Activated CD4-positive, alpha-beta T cell treated with anti-CD3 and anti-CD28 coated beads for 24 hours (primary cell): ENCODE results near the gene SERF2.
"Not testable (repeated sequence)": the region's sequence is repeated elsewhere in the genome, so short reads cannot be mapped to it uniquely, and the experiment has no call there.

Experiments used
- DNase-seq, 2 donors: peaks; one replicate each; pipeline ENCODE4 v3.0.0-alpha.2; 2020; ENCODE audit warnings: low read depth in 2 of 2

Gene SERF2

DNA sequence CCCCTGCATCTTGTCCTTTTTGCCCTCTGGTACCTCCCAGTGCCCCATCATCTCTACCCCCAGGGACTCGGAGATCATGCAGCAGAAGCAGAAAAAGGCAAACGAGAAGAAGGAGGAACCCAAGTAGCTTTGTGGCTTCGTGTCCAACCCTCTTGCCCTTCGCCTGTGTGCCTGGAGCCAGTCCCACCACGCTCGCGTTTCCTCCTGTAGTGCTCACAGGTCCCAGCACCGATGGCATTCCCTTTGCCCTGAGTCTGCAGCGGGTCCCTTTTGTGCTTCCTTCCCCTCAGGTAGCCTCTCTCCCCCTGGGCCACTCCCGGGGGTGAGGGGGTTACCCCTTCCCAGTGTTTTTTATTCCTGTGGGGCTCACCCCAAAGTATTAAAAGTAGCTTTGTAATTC lies 1.5 kb downstream of the SERF2 start:
- no peak for DNase-seq

DNA sequence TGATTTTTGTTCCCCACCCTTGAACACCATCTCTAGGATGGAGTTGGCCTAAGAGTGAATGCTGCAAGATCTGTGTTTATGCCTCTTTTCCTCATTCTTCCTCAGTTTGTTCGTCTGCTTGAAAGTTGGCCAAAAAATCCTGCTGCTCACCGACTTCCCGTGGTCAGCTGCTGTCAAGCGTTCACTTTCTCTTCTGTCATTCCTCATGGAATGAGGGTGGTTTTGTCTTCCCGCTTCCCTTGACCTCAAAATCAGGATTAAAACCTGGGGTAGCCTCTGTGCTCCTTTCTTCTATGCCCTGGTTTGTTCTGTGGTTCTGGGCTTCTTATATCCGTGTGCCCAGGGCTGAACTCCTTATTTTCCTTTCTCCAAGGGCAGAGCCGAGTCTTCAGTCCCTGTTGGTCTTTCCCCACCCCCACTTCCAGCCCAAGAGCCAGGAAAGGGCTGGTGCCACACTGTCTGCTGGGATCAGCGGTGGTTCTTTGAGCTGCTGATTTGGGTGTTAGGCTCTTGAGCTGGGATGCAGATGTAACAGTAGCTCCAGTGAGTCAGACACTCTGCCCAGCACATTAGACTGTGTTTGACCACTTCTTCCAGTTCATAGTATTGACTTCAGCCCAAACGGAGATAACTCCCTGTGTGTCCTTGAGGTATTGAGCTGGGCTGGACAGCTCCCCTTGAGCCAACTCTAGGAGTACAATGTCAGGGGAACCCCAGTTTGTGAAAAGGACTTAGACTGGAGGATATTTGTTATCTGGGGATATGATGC lies 2.3 kb downstream of the SERF2 start:
- no peak for DNase-seq

DNA sequence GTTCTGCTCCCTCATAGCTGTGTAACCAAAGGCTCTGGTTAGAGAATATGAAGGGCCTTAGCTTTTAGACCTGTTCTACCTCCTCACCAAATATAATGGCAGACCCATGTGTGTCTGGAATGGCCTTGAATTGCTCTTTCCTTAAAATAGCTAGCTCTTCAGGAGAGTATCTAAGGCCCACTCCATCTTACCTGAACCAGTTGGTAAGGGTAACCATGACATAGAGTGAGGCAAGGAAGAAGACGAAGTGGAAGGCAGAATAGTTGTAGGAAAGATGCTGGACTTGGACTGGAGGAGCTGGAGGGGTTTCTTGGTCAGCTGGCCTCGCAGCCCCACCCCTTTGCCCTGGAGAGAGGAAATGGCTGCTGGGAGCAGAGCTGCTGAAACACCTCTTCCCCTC lies 3.1 kb downstream of the SERF2 start:
- DNase-seq = no peak

GRCh38 chr15:43795997-43796396 lies 3.9 kb downstream of the SERF2 start:
- no peak for DNase-seq

- DNase-seq = no peak
Measured at GRCh38 chr15:43796566-43796965, 4.4 kb downstream of the SERF2 start.

- DNase-seq = no peak
Measured at GRCh38 chr15:43799209-43799944, 7.3 kb downstream of the SERF2 start.

GRCh38 chr15:43799945-43800285 lies 7.8 kb downstream of the SERF2 start, which contains the start of gene SERINC4:
TSS of gene SERINC4 (minus strand) at chr15:43800220. CDS start at chr15:43799986, 234 bp downstream.
- DNase-seq = no peak

DNA sequence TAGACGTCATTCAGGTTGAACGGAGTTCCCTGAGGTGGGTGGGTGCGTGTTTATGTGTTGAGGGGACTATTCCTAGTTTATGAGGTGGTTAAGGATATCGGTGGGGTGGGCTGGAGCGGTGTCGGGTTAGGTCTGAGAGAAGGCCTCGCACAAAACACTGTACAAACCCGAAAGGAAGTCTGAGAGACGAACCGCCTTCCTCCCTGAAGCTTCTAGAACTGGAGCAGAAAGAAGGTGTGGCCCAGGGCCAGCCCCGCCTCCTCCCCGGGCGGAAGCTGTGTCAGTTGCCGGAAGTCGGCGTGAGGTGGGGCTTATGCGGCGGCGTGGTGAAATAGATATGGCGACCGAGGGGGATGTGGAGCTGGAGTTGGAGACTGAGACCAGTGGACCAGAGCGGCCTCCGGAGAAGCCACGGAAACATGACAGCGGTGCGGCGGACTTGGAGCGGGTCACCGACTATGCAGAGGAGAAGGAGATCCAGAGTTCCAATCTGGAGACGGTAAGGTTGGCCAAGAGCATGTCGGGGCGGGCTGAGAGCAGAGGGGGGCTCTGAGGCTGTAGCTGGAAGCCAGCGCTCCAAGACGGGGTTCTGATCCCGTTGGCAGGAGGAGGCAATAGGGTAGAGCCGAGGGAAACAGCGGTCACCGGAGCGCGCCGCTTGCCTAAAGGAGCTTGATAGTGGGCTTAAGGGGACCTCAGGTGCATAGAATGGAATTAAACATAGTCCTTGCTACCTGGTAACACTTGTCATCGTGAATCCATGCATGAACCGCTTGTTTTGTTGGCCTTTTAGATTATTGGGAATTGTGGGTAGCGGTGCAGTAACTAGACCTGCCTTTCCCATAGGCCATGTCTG lies 8.4 kb downstream of the SERF2 start, which contains the start of gene HYPK:
HYPK (plus strand) TSS at position 314 of the 856 bp plus-strand sequence; CDS start at position 338, 24 bp downstream.
- peak; percentile 82 to 88 for DNase-seq

DNA sequence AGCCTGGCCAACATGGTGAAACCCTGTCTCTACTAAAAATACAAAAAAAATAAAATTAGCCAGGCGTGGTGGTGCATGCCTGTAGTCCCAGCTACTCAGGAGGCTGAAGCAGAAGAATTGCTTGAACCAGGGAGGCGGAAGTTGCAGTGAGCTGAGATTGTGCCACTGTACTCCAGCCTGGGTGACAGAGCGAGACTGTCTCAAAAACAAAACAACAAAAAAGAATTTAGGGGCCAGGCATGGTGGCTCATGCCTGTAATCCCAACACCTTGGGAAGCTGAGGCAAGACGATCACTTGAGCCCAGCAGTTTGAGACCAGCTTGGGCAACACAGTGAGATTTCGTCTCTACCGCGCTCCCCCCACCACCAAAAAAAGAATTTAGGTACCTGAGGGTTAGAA lies 10.6 kb downstream of the SERF2 start:
- not testable (repeated sequence) for DNase-seq

- DNase-seq = no peak
Measured at GRCh38 chr15:43808435-43808950, 16.4 kb downstream of the SERF2 start.

DNA sequence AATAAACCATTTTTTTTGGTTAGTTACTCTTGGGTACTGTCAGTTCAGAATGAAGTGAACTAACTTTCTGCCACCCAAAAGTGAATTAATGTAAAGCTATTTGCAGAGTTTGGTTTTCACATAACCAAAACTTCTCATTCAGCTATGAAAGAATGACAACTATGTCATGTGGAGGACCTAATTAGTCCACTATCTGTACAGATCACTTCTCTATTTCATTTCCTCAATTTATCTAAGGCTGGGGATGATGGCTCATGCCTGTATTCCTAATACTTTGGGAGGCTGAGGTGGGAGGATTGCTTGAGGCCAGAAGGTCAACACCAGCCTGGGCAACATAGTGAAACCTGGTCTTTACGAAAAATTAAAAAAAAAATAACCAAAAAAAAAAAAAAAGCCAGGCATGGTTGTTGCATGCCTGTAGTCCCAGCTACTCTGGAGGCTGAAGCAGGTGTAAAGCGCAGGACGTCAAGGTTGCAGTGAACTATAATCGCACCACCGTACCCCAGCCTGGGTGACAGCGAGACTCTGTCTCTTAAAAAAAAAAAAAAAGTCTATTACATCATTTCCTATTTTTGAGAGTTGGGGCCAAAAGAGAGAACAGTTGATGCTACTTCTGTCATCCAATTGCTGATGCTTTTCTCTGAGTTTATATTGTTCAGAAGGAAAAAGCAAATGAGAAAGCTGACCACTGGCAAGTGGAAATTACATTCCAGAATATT lies 17.0 kb downstream of the SERF2 start:
- DNase-seq = no peak

DNA sequence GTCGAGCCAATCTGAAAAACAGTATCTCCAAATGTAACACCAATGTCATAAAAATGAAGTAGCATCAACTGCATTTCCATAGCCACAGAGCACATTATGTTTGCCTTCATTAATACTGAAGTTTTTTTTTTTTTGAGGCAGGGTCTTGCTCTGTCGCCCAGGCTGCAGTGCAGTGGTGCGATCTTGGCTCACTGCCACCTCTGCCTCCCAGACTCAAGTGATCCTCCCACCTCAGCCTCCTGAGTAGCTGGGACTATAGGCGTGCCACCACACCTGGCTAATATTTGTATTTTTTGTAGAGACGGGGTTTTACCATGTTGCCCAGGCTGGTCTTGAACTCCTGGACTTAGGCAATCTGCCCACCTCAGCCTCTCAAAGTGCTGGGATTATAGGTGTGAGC lies 22.9 kb downstream of the SERF2 start:
- DNase-seq = not testable (repeated sequence)

DNA sequence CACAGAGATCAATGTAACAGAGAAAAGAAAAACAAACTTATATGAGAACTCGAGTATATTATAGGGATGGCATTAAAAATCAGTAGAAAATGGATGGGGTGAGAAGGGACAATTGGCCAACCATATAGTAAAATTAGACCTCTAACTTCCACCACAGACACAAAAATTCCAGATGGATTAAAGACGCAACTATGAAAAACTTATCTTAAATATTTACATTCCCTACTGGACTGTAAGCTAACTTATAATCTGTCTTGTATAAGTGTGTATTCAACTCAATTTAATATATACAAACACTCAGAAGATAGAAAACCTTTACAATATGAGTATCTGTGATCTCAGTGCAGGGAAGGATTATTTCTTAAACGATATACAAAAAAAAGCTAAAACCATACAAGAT lies 29.4 kb downstream of the SERF2 start:
- DNase-seq = no peak

GRCh38 chr15:43824302-43825246 lies 32.5 kb downstream of the SERF2 start, which contains the start of gene MFAP1:
TSS of gene MFAP1 (minus strand) at chr15:43824690. CDS start at chr15:43824569, 121 bp downstream.
- peak; percentile 85 to 86 for DNase-seq

GRCh38 chr15:43825305-43825704 lies 33.2 kb downstream of the SERF2 start:
- DNase-seq = not testable (repeated sequence)

DNA sequence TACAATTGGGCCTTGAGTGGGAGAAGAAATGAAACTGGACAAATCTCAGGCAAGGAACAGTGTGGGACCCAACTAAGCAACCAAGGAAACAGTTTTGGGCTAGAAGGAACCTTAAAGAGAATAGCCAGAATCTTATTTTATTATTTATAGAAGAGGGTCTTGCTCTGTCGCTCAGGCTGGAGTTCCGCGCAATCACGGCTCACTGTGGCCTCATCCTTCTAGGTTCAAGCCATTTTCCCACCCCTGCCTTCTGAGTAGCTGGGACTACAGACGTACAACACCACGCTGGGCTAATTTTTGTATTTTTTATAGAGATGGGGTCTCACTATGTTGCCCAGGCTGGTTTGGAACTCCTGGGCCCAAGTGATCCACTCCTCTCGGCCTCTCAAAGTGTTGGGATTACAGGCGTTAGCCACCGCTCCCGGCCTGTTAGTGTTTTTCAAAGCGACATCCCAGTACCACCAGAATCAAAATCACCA lies 33.9 kb downstream of the SERF2 start:
- DNase-seq = no peak

- DNase-seq = peak; percentile 58 to 80
Measured at GRCh38 chr15:43826508-43827341, 34.6 kb downstream of the SERF2 start, which contains the start of gene WDR76. TSS of gene WDR76 (plus strand) at chr15:43827002. CDS start at chr15:43827033, 31 bp downstream.

- peak in 1 of 2 donors; percentile 14 for DNase-seq
Measured at GRCh38 chr15:43828061-43828657, 36.0 kb downstream of the SERF2 start.
